HepG2 (cell line): ENCODE data around the gene RLF. TPM values are rescaled to one million over a fixed set of nuclear protein-coding genes. Genes with fewer than 3 reads are reported as not detected.

Experiments used
- ATAC-seq: fragments of 200-7000 bp; cut with Tn5 transposase; 3 replicates; pipeline ENCODE4 v1.9.1; 2020; ENCODE audit warnings: mild to moderate bottlenecking, moderate library complexity
- BruUV-seq: library from RNA; stranded (reverse); fragments of 400-500 nt; replicated peaks from 2 replicates; lab custom pipeline; 2021; lab: Mats Ljungman, UMichigan
- CTCF ChIA-PET: fragments of 300-600 bp; formaldehyde crosslinking; extraction: SDS; loops from one replicate; lab custom pipeline; 2021; ENCODE audit warnings: low total read pairs, inconsistent platforms, low intra/inter-chr PET ratio; lab: Yijun Ruan, JAX
- POLR2A ChIA-PET: fragments of 350-600 bp; sonication (Branson Sonifier 250); formaldehyde crosslinking; loops from one replicate; lab custom pipeline; 2020; ENCODE audit warnings: antibody characterized with exemption, inconsistent platforms; lab: Yijun Ruan, JAX
- DNase-seq: peaks from one replicate; pipeline ENCODE4 v3.0.0-alpha.2; 2015; ENCODE audit warnings: low spot score
- FAIRE-seq: peaks from 3 replicates; lab custom pipeline; 2011; peaks lifted over from hg19 to GRCh38; lab: Jason Lieb, UNC
- H2AFZ ChIP-seq: one replicate; pipeline ENCODE4 v1.6.1; 2011; ENCODE audit warnings: low read length, inconsistent platforms
- H3K27ac ChIP-seq: fragments of 300-600 bp; 3 replicates; pipeline ENCODE4 v1.8.0; 2011; ENCODE audit warnings: mixed run types, mild to moderate bottlenecking, mixed read lengths, low read length, inconsistent platforms; ENCODE audit not compliant: insufficient read depth; ENCODE audit errors: extremely low read length
- H3K27me3 ChIP-seq, 2 experiments: fragments of 200-600 bp in 1 of 2; 2 replicates in 1 of 2; 3 replicates in 1 of 2; pipeline versions ENCODE4 v1.6.0 to v1.8.0; 2011; ENCODE audit warnings: low read length in 2 of 2, mild to moderate bottlenecking in 2 of 2, moderate library complexity in 2 of 2, inconsistent platforms in 1 of 2; ENCODE audit not compliant: insufficient read depth in 2 of 2, control insufficient read depth in 1 of 2
- H3K36me3 ChIP-seq, 2 experiments: fragments of 200-600 bp in 1 of 2; replicated peaks in 1 of 2; 2 replicates in 1 of 2; 3 replicates in 1 of 2; pipeline versions ENCODE4 v1.5.1 to v1.8.0; 2011; ENCODE audit warnings: low read length in 2 of 2, inconsistent platforms in 1 of 2; ENCODE audit not compliant: insufficient read depth in 2 of 2, control insufficient read depth in 1 of 2
- H3K4me1 ChIP-seq: 2 replicates; pipeline ENCODE4 v1.5.1; 2012; ENCODE audit warnings: low read length, inconsistent platforms; ENCODE audit not compliant: insufficient read depth
- H3K4me2 ChIP-seq: 2 replicates; pipeline ENCODE4 v1.6.0; 2011; ENCODE audit warnings: low read depth, low read length, inconsistent platforms
- H3K4me3 ChIP-seq, 3 experiments: fragments of 200-600 bp in 1 of 3; sonication (generic), shearing (Covaris generic) in 1 of 3; replicated peaks in 1 of 3; 2 replicates each; pipeline ENCODE4 v1.5.1; 2011 to 2016; ENCODE audit warnings: low read length in 3 of 3, inconsistent platforms in 2 of 3, low read depth in 2 of 3, mild to moderate bottlenecking in 2 of 3, control low read depth in 1 of 3, mixed read lengths in 1 of 3; ENCODE audit not compliant: insufficient read depth in 1 of 3
- H3K79me2 ChIP-seq: one replicate; pipeline ENCODE4 v1.6.1; 2011; ENCODE audit warnings: low read length, inconsistent platforms; ENCODE audit not compliant: insufficient read depth
- H3K9ac ChIP-seq: 2 replicates; pipeline ENCODE4 v1.6.0; 2011; ENCODE audit warnings: mild to moderate bottlenecking, low read depth, low read length, inconsistent platforms; ENCODE audit not compliant: insufficient read depth
- H3K9me3 ChIP-seq: 2 replicates; pipeline ENCODE4 v1.5.1; 2012; ENCODE audit warnings: mild to moderate bottlenecking, low read length
- H4K20me1 ChIP-seq: 2 replicates; pipeline ENCODE4 v1.6.0; 2011; ENCODE audit warnings: inconsistent platforms, mild to moderate bottlenecking, low read length, moderate library complexity; ENCODE audit not compliant: insufficient read depth
- BCL3 ChIP-seq: sonication (generic); formaldehyde crosslinking; IDR thresholded peaks from 2 replicates; pipeline ENCODE4 v1.5.1; 2020; ENCODE audit warnings: mild to moderate bottlenecking, missing genetic modification reagents, moderate library complexity
- FOXA1 ChIP-seq, 2 experiments: fragments of 450-650 bp in 1 of 2; sonication (generic) in 1 of 2; formaldehyde crosslinking in 1 of 2; IDR thresholded peaks; 2 replicates each; pipeline versions ENCODE4 v1.4.0 to v1.6.1; 2016 to 2020; ENCODE audit warnings: missing genetic modification reagents in 1 of 2
- HNRNPLL ChIP-seq: fragments of 200-400 bp; formaldehyde crosslinking; IDR thresholded peaks from 2 replicates; pipeline ENCODE4 v1.6.1; 2017; ENCODE audit warnings: mild to moderate bottlenecking, low read depth, low read length; ENCODE audit not compliant: poor library complexity, severe bottlenecking
- KLF15 ChIP-seq: sonication (generic); formaldehyde crosslinking; IDR thresholded peaks from 2 replicates; pipeline ENCODE4 v1.8.1; 2023; ENCODE audit warnings: borderline replicate concordance, mild to moderate bottlenecking, inconsistent platforms, missing genetic modification reagents, mixed read lengths
- MTF1 ChIP-seq: sonication (generic); formaldehyde crosslinking; IDR thresholded peaks from 2 replicates; pipeline ENCODE4 v1.5.0; 2020; ENCODE audit warnings: missing genetic modification reagents
- NAIF1 ChIP-seq: sonication (generic); formaldehyde crosslinking; IDR thresholded peaks from 2 replicates; pipeline ENCODE4 v1.5.0; 2020; ENCODE audit warnings: mild to moderate bottlenecking, missing genetic modification reagents, borderline replicate concordance
- NFKBIZ ChIP-seq: IDR thresholded peaks from 2 replicates; pipeline ENCODE4 v1.6.1; 2018; ENCODE audit warnings: missing genetic modification reagents, missing compliant biosample characterization
- ONECUT2 ChIP-seq: sonication (generic); formaldehyde crosslinking; IDR thresholded peaks from 2 replicates; pipeline ENCODE4 v1.4.0; 2020; ENCODE audit warnings: missing genetic modification reagents
- PATZ1 ChIP-seq: sonication (generic); formaldehyde crosslinking; IDR thresholded peaks from 2 replicates; pipeline ENCODE4 v1.4.0; 2020; ENCODE audit warnings: missing genetic modification reagents
- RBAK ChIP-seq: sonication (generic); formaldehyde crosslinking; IDR thresholded peaks from 2 replicates; pipeline ENCODE4 v1.5.1; 2020; ENCODE audit warnings: mild to moderate bottlenecking, missing genetic modification reagents
- SPEN ChIP-seq: sonication (generic); formaldehyde crosslinking; IDR thresholded peaks from 2 replicates; pipeline ENCODE4 v1.5.1; 2020; ENCODE audit warnings: low read depth, mild to moderate bottlenecking, missing genetic modification reagents
- TP53 ChIP-seq: sonication (generic); formaldehyde crosslinking; conservative IDR thresholded peaks from 2 replicates; pipeline ENCODE4 v1.4.0; 2020; ENCODE audit warnings: missing genetic modification reagents
- ZNF556 ChIP-seq: sonication (generic); formaldehyde crosslinking; IDR thresholded peaks from 2 replicates; pipeline ENCODE4 v1.4.0; 2020; ENCODE audit warnings: mild to moderate bottlenecking, missing genetic modification reagents, borderline replicate concordance
- ZNF644 ChIP-seq: IDR thresholded peaks from 2 replicates; pipeline ENCODE4 v1.6.1; 2016; ENCODE audit warnings: low read depth
- ZNF674 ChIP-seq: sonication (generic); formaldehyde crosslinking; IDR thresholded peaks from 2 replicates; pipeline ENCODE4 v1.5.0; 2020; ENCODE audit warnings: low read depth, mild to moderate bottlenecking, missing genetic modification reagents
- ZNF879 ChIP-seq: sonication (generic); formaldehyde crosslinking; IDR thresholded peaks from 2 replicates; pipeline ENCODE4 v1.8.1; 2023; ENCODE audit warnings: missing genetic modification reagents
- ZNF883 ChIP-seq: sonication (generic); formaldehyde crosslinking; IDR thresholded peaks from 2 replicates; pipeline ENCODE4 v1.5.1; 2020; ENCODE audit warnings: mild to moderate bottlenecking, missing genetic modification reagents; ENCODE audit errors: not compliant biosample characterization
- WGBS: methylation state at CpG from one replicate; pipeline ENCODE4 v1.1.6; 2017; ENCODE audit warnings: low lambda C conversion rate; 5-methylcytosine and 5-hydroxymethylcytosine counted together
- in situ Hi-C: cut with HindIII; loops from 2 replicates; pipeline ENCODE4 v1.10.0; 2017; ENCODE audit warnings: low pct_unique_long_range_greater_than_20kb; ENCODE audit not compliant: extremely low pct_ligation_motif_present
- intact Hi-C: fragments of 100-400 bp; cut with micrococcal nuclease; formaldehyde crosslinking; loops from one replicate; pipeline ENCODE4 v1.10.0; 2022; ENCODE audit not compliant: unreplicated experiment
- polyA plus RNA-seq, 8 experiments: library from polyadenylated mRNA; depleted of rRNA in 3 of 8; stranded (reverse) in 7 of 8; unstranded in 1 of 8; fragments of >200 nt; fragmentation: Illumina TruSeq in 4 of 8; extraction: Trizol in 4 of 8; gene quantifications; 2 replicates each; pipeline versions ENCODE4 v1.2.1 to v1.2.3, GENCODE V29; 2011 to 2016; ENCODE audit warnings: low read depth in 4 of 8, missing spikeins in 1 of 8, mixed read lengths in 1 of 8; ENCODE audit not compliant: insufficient read depth in 1 of 8
- total RNA-seq, 5 experiments: library from RNA; depleted of rRNA; stranded (reverse); fragments of >200 nt; fragmentation: Illumina TruSeq; extraction: Trizol; gene quantifications; 2 replicates each; pipeline ENCODE4 v1.2.3, GENCODE V29; 2016; ENCODE audit warnings: low read depth in 1 of 5
- TF ChIP-seq, protein P1 (sequence below): sonication (generic); formaldehyde crosslinking; conservative IDR thresholded peaks from 2 replicates; pipeline ENCODE4 v1.4.0; 2020; ENCODE audit warnings: missing genetic modification reagents
- TF ChIP-seq, protein P2 (sequence below): sonication (generic); formaldehyde crosslinking; IDR thresholded peaks from 2 replicates; pipeline ENCODE4 v1.4.0; 2020; ENCODE audit warnings: missing genetic modification reagents; ENCODE audit errors: not compliant biosample characterization

RLF gene
- total and polyA plus RNA-seq, 2 of the 13 experiments (the other 11 are each of a cell fraction or from before 2014, with no cell fraction given): 9.0 to 15.7 TPM

DNA sequence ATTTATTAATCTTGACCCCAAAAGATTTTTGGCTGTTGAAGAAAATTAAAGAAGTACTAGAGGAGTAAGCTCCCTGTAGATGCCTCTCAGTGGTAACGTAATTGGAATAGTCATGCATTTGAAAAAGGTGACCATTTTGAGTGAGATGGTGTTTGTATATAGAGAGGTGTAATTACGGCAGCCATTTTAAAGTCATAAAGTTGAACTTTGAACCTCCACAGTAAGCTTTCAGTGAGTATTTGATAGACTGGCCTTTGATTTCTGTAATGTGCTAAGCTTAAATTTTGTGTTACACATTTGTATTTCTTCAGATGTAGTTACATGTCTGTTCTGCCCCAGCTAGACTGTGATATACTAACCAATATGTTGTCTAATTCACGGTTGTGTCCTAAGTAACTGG is 65.0 kb downstream of the RLF start (continued):
- TF ChIP-seq ZNF883 (CRISPR knock-in tag): no peak
- TF ChIP-seq, protein P1, sequence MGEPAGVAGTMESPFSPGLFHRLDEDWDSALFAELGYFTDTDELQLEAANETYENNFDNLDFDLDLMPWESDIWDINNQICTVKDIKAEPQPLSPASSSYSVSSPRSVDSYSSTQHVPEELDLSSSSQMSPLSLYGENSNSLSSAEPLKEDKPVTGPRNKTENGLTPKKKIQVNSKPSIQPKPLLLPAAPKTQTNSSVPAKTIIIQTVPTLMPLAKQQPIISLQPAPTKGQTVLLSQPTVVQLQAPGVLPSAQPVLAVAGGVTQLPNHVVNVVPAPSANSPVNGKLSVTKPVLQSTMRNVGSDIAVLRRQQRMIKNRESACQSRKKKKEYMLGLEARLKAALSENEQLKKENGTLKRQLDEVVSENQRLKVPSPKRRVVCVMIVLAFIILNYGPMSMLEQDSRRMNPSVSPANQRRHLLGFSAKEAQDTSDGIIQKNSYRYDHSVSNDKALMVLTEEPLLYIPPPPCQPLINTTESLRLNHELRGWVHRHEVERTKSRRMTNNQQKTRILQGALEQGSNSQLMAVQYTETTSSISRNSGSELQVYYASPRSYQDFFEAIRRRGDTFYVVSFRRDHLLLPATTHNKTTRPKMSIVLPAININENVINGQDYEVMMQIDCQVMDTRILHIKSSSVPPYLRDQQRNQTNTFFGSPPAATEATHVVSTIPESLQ (CRISPR knock-in tag): no peak
- TF ChIP-seq ZNF644 (CRISPR knock-in tag): no peak
- TF ChIP-seq, protein P2, sequence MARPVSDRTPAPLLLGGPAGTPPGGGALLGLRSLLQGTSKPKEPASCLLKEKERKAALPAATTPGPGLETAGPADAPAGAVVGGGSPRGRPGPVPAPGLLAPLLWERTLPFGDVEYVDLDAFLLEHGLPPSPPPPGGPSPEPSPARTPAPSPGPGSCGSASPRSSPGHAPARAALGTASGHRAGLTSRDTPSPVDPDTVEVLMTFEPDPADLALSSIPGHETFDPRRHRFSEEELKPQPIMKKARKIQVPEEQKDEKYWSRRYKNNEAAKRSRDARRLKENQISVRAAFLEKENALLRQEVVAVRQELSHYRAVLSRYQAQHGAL (CRISPR knock-in tag): no peak
- TF ChIP-seq TP53 (CRISPR knock-in tag): no peak
- TF ChIP-seq BCL3: no peak

DNA sequence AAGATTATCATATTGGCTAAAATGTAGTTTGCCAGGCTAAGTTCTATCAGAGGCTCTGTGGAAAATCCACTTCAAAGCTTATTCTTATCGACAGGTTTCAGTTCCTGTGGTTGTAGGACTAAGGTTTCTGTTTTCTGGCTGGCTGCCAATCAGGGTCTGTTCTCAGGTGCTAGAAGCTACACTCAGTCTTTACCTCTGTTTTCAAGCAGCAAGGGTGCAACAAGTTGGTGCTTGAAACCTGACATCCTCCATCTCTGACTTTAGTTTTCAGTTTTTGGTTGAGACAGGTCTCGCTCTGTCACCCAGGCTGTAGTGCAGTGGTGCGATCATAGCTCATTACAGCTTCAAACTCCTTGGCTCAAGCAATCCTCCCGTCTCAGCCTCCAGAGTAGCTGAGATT is 71.3 kb downstream of the RLF start:
- in situ Hi-C loops (no loop called here), intact Hi-C loops (no loop called here)
- H3K27me3 ChIP-seq: no peaks in the 10 kb centered on the region
- ATAC-seq: no peak
- no peak for FAIRE-seq
- peaks cover 21 to 64% of the 10 kb centered on the region in 2 experiments for H3K36me3 ChIP-seq
- H3K4me3 ChIP-seq: no peak overlapping the region
- ChIA-PET POLR2A (no interaction called here), CTCF (no interaction called here)
- H3K9ac ChIP-seq: no peak overlapping the region
- no peak overlapping the region for H3K27ac ChIP-seq
- no peaks in the 10 kb centered on the region for H4K20me1 ChIP-seq
- WGBS: 99% methylated on average over 4 of the region's 4 CpGs
- DNase-seq: no peak
- no peak overlapping the region for H2AFZ ChIP-seq
- H3K4me1 ChIP-seq: no peaks in the 10 kb centered on the region
- H3K79me2 ChIP-seq: no peaks in the 10 kb centered on the region
- H3K9me3 ChIP-seq: no peaks in the 10 kb centered on the region
- H3K4me2 ChIP-seq: no peak overlapping the region
- no TSS peak for BruUV-seq
- TF ChIP-seq RBAK (CRISPR knock-in tag) (no peak), FOXA1 (IDR thresholded peaks at IDR 0.05) (no peak), FOXA1 (CRISPR knock-in tag; IDR thresholded peaks at IDR 0.05) (no peak), ZNF556 (CRISPR knock-in tag) (no peak), NFKBIZ (CRISPR knock-in tag) (no peak), SPEN (CRISPR knock-in tag) (no peak), ONECUT2 (CRISPR knock-in tag) (no peak), MTF1 (CRISPR knock-in tag) (no peak), PATZ1 (CRISPR knock-in tag) (no peak), ZNF674 (CRISPR knock-in tag) (no peak), TP53 (CRISPR knock-in tag) (no peak), HNRNPLL (no peak), ZNF879 (CRISPR knock-in tag) (no peak), NAIF1 (CRISPR knock-in tag) (no peak), KLF15 (CRISPR knock-in tag) (no peak)
